GM18499 (cell line): ENCODE data around the gene MRTO4.
"Not testable (repeated sequence)": the region's sequence is repeated elsewhere in the genome, so short reads cannot be mapped to it uniquely, and the experiment has no call there.

ENCODE experiments used
- ATAC-seq: cut with Tn5 transposase; IDR thresholded peaks from one replicate; pipeline ENCODE4 v1.9.1; 2021; ENCODE audit warnings: moderate number of reproducible peaks; ENCODE audit not compliant: insufficient read depth, unreplicated experiment

The MRTO4 gene

DNA sequence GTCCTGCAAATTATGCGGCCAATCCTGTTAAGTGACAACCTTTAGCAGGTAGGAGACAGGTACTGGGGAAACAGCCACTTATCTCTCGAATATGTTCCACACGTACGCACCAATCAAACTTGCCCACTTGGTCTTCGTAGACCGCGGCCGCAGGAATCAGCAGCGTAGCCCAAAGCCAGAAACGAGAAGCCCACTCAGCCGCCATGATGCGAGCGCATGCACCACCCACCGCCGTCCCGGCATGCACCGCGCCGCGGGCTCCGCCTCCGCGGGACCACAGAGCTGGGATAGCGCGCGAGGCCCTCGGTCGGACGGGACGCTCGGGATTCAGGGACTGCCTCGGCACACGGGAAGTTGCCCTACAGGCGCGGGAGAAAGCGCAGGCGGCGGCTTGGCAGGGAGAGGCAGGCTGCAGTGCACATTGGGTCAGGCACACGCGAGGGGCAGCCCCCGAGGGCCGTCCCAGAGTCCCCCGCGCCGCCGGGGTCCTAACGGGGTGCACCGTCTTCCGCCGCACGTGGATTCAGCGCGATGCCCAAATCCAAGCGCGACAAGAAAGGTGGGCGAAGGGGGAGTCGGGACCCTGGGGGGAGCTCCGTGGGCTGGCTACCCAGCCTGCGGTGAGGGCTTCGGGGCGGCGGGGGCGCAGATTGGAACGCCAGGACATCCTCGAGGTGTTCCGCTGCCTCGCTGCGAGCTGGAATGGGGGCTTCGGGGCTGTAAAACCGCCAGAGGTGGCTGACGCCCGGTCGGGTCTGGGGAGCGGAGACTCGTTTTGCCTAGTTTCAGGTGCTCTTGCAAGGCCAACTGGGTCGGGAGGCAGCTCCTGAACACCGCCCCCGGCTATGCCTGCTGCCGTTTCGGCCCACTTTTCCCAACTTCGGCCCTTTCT lies at the start of gene MRTO4, which contains the start of gene EMC1:
TSS of gene MRTO4 (plus strand) at position 501 of the 892 bp plus-strand sequence. CDS start at position 532, 31 bp downstream.
TSS of gene EMC1 (minus strand) at position 220 of the 892 bp plus-strand sequence. CDS start at position 205, 15 bp downstream.
- peak; percentile 53 for ATAC-seq

DNA sequence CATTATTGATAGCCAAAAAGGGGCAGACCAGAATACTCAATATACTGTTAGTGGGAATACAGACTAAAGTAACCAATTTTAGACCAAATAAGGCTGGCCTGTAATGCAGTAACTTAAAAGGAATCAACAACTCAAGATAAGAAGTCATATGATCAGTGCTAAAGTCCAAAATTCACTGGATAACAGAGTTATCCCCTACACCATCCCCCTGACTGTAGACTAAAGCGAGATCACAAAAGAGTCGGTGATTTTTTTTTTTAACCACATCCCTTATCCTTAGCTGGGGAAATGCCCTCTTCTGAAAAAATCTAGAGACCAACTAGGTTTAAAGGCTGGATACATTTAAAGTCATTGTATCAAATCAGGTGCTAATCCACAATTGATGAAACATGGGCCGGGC lies 49.2 kb upstream of the MRTO4 start:
- no peak for ATAC-seq

DNA sequence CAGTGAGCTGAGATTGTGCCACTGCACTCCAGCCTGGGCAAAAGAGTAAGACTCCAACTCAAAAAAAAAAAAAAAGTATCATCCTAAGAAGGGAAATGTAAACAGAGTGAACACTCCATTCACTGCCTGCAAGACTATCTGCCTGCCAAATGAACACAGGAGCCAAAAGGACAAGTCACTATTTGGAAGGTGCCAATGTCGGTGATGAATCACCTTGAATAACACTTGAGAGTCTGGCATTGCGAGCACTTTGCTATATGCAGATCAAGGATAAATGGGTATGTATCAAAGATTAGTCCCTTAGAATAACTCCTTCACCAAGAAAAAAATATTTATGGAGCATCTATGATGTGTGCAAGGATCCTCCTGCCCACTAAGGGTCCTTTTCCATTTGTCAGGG lies 48.2 kb upstream of the MRTO4 start:
- no peak for ATAC-seq

DNA sequence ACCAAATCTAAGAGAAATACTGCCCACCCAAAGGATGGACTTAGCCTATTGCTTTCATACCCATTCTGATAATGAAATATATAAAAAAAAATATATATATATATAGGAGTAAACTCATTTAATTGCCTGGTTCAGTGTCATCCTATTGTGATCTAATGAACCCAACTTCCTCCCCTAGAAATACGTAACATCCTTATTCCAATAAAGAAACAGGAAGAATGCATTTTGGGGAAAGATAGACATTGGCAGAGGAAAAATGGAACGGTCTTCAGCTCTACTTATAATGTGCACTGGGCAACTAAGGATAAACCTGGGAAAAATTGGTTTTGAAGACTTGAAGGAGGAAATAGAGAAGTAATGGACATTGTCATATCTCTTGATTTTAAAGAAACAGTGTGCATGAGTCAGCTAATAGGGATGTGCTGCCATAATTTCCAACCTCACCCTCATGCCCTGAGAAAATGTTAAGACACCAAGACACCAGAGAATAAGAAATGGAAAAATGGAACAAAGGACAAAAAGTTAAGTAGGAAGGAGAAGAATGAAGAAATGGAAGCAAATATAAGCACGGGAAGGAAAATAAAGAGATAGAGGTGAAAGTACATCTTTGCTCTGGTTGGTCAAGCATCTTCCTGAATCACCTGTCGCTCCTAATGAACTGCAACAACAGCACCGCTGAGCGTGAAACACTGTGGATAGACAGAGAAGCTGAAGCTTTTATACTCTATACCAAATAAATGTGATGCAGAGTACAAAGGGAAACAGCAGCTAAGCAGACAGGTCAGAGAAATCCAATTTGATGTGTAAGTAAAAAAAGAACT lies 46.9 kb upstream of the MRTO4 start:
- no peak for ATAC-seq

DNA sequence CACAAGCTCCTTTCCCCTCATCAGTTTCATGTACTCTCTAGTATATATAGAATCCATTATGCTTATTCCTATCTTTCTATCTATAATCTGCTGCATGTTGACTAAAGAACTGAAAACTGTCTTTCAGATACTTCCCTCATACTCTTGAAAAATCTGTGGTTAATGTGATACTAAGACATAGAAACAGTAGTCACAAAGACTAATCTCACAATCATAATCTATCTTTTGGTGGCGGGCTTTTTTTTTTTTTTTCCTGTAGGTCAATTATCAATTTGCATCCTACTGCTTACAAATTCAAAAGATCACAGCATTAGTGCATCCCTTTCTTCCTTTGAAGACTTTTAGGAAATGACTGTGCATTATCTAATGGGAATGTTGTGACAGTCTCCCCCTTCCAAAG lies 46.2 kb upstream of the MRTO4 start:
- ATAC-seq, result no peak

DNA sequence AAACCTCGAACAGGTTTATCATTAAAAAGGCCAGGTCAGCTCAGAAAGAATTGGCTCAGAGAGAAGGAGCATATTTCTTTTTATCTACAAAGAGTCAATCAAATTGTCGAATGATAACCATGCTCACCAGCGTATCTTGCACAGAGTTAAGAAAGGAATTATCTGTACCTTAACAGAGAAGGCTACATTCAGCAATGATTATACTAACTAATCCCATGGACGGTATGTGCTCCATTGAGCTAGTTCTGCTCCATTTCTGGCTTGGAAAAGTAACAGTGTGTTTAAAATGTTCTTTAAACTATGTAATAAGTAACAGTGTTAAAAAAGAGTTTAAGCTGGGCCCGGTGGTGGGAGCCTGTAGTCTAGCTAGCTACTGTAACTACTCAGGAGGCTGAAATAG lies 45.8 kb upstream of the MRTO4 start:
- ATAC-seq, result no peak

DNA sequence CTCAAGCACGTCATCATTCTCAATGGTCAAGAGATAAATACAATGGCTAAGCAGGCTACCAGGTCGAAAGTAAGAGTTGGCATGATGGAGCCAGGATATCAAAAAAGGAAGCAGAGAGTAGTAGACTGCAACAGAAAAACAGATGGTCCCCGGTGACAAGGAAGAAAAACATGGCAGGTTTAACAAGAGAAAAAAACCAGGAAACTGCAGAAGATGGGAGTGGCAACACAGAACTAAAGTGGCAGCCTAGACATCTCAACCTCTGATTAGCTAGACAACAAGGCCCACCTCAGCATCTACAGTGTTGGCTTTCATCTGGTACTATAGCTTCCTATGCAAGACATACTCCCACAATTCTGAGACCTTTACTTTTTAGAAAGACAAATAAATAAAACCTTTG lies 44.7 kb upstream of the MRTO4 start:
- ATAC-seq, result no peak

DNA sequence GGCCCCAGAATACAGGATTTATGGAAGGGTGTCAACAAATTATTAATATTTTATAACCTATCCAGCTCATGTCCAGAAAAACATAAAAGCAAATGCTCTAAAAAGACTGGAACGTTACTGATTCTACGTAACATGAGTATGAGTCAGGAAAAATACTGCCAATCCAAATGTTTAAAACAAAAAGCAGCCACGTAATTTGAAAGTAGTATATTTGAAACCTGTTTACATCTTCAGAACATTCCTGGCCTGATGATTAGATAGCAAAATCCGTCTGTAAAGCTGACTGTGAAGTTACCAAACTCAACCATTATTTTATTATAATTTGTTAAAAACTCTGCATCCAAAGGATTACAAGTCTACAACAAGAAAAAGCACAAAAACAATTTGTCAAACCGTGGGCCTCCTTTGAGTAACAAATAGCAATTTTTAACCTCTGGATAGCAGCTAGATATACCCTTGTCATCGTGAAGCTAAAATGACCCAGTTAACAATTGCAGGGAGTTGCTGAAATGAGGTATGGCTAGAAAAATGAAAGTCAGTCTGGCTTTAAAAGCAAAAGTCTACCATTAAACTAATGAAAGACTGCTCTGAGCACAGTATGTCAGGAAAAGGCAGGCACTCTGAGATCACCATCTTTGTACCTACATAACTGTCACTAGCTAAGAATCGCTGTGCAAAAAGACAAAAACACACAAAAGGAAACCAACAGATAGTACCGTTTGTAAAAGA lies 42.7 kb upstream of the MRTO4 start:
- ATAC-seq, result no peak

DNA sequence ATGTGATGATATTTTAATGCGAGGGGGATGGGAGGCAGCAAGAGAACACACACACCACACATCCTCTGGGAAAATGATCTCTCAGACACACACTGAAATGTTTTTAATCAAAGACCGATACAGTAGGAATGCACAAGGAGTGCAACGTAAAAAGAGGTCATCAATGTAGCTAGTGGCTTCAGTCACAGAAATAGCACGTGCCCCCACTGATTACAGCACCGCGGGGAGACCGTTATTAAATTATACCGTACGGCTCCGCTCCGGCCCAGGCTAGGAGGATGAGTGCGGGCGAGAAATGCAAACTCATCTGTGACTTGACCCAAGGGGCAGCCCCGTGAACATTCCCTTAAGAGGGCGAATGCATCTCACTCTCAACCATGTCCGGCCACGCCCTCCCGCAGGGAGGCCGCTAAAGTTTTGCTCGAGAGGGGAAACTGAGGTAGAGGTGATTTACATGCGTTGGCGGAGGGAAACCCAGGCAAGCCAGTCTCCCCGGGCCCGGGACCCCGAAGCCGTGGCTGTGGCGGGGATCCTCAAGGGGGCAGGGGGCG lies 42.1 kb upstream of the MRTO4 start:
- peak; percentile 29 for ATAC-seq

DNA sequence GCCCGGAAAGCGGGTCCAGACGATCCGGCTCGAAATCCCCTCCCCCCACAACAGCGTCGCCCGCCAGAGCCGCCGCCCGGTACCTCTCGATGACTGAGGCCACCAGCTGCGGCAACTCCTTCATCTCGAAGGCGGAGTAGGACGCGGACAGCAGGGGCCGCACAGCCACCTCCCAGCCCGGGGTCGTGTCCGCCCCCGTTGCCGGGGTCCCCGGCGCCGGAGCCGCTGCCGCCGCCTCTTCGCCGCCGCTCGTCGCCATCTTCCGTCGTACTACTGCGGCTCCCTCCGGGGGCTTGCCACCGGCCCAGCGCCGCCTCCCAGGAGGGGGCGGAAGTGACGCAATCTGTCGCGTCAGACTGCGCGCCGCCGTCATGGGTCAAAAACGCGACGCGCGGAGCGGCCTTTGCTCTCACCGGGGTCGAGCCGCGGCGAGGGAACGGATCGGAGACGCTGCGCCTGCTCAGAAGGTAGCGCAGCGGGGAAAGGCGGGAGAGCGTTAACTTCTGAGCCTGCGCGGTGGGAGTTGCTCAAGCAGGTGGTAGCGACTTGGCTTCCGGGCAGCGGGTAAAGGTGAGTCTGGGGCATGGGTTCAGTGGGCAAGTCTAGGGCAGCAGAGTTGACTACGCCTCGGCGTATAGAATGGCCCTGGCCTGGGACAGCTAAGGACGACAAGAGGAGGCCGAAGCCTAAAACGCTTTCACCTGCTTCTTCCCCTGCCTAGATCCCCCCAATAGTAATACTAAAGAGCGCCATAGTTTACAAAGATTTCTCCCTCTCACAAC lies 41.4 kb upstream of the MRTO4 start, which contains the start of gene UBR4:
TSS of gene UBR4 (minus strand) at position 277 of the 782 bp plus-strand sequence. CDS start at position 259, 18 bp downstream.
- peak; percentile 53 for ATAC-seq

DNA sequence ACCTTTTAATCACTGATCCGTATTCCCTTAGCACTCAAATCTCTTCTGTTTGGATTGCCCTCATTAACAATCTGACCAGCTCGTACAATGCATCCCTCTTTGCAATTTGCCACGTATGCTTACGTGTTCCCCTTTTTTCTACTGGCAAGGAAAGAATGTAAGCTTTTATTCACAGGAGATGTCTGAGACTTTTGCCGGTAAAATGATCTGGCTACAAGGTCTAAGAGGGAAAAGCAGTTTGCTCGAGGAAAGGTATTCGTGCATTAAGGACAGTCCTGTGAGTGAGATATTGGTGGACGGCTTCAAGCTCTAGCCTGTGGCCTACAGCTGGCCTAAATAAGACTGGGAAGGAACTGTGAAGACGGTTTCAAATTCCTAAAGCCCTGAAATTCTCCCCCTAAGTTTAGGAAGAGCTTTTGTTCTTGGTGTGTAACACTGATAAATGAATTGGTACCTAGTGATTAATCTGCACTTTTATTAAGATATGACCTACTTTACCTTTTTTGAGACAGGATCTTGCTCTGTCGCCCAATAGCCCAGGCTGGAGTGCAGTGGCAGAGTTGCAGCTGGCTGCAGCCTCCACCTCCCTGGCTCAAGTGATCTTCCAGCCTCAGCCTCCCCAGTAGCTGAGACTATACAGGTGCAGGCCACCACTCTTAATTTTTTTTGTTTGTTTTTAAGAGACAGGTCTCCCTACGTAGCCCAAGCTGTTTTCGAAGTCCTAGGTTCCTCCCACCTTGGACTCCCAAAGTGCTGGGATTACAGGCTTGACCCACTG lies 40.6 kb upstream of the MRTO4 start:
- ATAC-seq, result no peak

DNA sequence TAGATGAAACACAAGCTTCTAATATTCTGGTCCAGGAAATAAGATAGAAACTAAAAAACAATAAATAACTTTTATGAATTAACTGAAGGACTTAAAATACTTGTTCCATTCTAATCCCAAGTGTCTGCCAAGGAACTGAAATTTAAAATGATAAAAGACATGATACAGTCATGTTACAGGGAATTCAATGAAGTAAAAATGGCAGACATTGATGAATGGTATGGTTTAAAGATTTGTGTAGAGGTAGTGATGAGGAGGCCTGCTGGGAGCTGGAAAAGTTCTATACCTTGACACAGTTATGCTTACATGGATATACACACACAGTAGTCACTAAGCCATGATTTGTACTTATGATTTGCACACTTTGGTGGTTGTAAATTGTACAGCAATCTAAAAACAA lies 39.4 kb upstream of the MRTO4 start:
- no peak for ATAC-seq

DNA sequence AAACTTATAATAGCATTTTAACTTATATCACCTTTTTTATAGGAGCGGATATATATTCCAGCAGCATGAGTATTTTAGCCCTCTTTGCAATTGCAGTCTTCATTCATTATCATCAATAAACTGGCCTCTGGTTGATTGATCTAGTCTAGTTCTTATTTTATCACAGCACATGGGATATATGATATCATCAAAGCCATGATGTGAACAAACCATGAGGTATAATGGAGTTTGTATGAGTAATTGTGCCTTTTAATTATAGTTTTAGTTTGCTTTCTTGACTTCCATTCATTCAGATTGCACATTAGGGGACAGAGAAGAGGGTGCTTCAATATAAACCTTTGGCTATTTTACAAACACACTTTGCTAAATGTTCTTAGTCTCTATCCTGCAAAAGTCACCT lies 38.0 kb upstream of the MRTO4 start:
- no peak for ATAC-seq

DNA sequence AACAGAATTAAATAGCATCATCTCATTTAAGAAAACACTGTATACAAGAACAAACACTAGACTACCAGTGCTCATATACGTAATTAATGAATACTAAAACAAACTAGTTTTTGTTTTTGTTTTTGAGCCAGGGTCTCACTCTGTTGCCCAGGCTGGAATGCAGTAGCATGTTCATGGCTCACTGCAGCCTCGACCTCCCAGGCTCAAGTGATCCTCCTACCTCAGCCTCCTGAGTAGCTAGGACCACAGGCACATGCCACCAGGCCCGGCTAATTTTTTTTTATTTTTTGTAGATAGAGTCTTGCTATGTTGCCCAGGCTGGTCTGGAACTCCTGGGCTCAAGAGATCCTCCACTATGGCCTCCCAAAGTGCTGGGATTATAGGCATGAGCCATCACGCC lies 35.0 kb upstream of the MRTO4 start:
- ATAC-seq, result not testable (repeated sequence)

DNA sequence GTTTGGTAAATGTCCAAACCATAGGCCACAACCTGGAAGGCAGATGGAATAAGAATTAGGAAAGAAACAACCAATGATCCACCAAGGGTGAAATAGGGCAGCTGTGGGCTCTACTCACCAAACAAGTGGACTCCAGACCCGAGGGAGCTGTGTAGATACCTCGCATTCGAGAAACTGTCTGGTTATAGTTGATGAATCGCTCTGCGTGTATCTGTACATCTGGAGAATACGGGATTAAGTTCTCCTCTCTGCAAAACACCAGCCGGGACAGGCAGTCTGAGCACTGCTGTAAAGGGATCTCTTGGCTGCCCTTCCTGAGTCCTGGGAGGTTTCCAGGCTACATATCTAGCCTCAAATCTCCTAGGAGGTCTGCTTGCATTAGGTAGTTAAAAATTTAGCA lies 32.2 kb upstream of the MRTO4 start:
- ATAC-seq, result no peak

DNA sequence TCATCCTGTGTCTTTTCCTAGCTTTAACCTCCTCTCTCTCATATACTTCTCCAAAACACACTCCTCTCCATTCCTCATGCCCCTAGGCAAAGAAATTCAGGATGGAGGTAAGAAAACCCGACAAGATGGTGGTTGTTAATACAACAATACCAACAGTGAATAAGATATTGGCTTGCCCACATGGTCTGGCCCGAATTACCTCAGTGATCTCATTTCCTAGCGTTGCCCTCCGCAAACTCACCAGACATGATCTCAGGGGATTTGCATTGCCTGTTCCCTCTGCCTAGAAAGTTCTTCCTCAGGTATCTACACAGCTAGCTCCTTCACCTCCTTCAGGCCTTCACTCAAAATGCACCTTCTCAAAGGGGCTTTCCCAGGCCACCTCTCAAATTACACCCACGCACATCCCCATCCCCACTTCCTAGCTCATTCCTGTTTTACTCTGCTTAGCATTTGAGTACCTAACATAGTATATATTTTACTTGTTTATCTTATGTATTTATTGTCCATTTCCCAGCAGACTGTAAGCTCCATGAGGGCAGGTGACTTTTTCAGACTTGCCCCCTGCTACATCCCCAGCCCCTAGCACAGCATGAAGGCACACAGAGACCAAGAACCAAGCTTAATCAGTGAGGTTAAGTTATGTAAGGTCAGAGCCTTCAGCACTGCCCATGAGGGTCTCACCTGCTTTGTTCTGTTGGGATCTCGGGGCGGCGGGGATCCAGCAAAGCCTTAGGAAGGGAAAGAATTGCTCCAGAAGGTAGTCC lies 31.3 kb upstream of the MRTO4 start:
- ATAC-seq, result no peak

DNA sequence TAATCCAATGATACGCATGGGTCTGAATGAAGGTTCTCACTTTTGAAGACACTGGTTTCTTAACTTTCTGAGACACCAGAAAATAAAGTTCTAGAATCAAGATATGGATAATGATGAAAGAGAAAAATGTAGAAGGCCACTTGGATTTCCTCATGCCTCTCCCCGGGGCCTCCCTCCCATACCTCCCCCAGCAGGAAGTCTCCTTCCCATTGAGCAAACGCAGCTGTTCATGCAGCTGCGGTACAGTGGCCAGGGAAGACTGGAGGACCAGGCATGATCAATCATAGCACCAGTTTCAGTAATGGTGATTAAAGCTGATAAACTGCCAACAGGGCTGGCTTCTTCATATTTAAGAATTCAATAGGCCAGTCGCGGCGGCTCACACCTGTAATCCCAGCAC lies 30.6 kb upstream of the MRTO4 start:
- ATAC-seq, result no peak

DNA sequence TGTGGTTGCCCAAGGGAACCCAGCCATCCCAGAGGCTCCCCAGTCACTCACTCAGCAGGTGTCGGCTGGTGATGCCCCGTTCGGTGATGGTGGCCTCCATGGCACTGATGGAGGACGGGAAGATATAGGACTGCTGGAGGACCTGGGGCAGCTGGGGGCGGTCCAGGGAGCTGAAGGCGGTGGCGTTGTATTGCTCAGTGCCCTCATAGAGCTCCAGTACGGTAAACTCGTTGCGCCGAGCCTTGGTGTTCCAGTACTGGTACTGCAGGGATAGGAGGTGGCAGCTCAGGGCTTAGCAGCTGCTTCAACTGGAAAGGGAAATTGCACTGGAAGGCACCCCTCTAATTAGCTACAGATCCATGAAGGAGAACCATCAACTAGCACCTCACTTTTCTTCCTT lies 29.0 kb upstream of the MRTO4 start:
- no peak for ATAC-seq
